Measurements from ENCODE around the gene STAT4. TPM values are rescaled to one million over a fixed set of nuclear protein-coding genes. Genes with fewer than 3 reads are reported as not detected.
A peak's percentile ranks its signal among the peaks of the same experiment; 100 is the strongest.

Gene STAT4
- total RNA-seq, 1 donor from 2014 or later: 0.13 TPM

DNA sequence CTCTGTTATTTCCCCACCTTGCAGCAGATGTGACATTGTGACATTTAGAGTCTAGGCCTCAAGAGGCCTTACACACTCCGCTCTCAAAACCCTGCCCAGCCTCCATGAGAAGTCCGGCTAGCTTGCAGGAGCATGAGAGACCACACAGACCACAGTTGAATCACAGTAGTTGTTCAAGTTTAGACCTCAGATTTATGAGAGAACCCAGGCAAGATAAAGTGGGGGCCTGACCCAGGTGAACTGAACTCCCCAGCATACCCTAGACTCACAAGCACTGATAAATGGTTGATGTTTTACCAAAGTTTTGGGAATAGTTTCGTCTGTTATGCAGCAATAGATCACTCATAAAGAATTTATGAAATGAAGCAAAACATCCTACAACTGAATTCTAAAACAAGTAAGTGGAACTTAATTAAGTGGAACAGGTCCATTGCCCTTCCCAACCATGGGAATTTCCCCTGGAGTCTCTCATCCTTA, 132.1 kb downstream of the STAT4 start:
- no peak for DNase-seq (ENCODE audit: low read depth, low spot score)

- DNase-seq (ENCODE audit: low read depth, low spot score): no peak
These were observed 132.7 kb downstream of the STAT4 start for GRCh38 chr2:191018048-191018447.

DNA sequence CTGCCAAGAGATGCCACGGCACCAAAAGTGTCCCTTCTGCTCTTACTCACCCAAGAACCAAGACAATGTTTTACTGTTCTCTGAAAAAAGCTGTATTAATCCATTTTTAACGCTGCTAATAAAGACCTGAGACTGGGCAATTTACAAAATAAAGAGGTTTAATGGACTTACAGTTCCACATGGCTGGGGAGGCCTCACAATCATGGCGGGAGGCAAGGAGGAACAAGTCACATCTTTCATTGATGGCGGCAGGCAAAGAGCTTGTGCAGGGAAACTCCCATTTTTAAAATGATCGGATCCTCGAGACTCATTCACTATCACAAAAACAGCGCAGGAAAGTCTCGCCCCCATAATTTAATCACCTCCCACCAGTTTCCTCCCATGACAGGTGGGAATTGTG, 135.0 kb downstream of the STAT4 start:
- no peak for DNase-seq (ENCODE audit: low read depth, low spot score)

DNA sequence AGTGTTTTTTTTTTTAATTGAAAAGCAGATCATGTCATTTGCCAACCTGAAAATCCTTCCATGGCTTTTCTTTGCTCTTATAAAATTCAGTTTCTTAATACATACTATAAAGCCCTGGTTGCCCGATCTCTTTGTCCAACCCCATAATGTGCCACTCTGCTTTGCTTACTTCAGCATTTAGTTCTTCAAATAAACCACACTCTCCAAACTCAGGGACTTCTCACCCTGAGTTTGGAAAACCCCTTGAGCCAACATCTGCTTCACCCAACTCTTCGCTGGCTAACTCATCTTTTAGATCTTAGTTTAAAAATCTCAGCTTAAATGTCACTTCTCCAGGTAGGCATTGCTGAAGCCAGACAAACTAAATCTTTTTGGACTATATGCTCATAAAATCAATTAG, 135.6 kb downstream of the STAT4 start:
- no peak for DNase-seq (ENCODE audit: low read depth, low spot score)

DNA sequence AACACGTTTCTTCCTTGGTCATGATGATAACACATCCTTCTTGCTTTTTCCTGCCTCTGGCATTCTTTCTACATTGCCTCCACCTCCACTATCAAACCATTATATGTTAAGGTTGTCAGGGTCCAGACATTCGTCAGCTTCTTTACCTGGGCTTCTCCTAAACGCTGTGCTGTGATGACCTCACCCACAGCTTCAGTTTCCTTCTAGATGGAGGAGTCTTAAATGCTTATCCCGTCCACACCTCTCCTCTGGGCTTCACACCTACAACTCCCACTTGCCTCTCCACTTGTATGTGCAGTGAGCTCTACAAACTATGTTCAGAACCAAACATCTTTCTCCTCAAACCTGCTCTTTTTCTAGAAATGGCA, 136.2 kb downstream of the STAT4 start:
- no peak for DNase-seq (ENCODE audit: low read depth, low spot score)

GRCh38 chr2:191013932-191014652, 136.7 kb downstream of the STAT4 start, which contains the start of gene STAT1:
Gene STAT1, minus strand, starts transcription at chr2:191014171. Its CDS starts 4,168 bp downstream, at chr2:191010003.
- peak; percentile 80 for DNase-seq (ENCODE audit: low read depth, low spot score)

- DNase-seq (ENCODE audit: low read depth, low spot score): no peak
These were observed 137.2 kb downstream of the STAT4 start for GRCh38 chr2:191013682-191013931.

GRCh38 chr2:191012845-191013681, 137.7 kb downstream of the STAT4 start:
- no peak for DNase-seq (ENCODE audit: low read depth, low spot score)

DNA sequence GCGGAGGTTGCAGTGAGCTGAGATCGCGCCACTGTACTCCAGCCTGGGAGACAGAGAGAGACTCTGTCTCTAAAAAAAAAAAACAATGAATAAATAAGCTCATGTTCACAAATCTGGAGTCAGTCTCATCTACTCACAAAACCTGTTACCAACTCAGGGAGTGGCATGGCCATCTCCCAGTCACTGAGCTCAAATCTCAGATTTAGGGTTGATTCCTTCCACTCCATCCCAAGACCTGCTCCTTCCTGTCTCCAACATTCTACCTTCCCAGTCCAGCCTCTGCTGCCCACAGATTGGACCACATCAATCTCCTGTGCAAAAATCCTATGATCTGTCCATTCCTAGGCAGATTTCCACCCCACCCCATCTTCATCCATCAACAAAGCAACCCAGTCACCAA, 138.4 kb downstream of the STAT4 start:
- DNase-seq (ENCODE audit: low read depth, low spot score): no peak

GRCh38 chr2:191010887-191011885, 139.6 kb downstream of the STAT4 start:
- DNase-seq (ENCODE audit: low read depth, low spot score): no peak

DNA sequence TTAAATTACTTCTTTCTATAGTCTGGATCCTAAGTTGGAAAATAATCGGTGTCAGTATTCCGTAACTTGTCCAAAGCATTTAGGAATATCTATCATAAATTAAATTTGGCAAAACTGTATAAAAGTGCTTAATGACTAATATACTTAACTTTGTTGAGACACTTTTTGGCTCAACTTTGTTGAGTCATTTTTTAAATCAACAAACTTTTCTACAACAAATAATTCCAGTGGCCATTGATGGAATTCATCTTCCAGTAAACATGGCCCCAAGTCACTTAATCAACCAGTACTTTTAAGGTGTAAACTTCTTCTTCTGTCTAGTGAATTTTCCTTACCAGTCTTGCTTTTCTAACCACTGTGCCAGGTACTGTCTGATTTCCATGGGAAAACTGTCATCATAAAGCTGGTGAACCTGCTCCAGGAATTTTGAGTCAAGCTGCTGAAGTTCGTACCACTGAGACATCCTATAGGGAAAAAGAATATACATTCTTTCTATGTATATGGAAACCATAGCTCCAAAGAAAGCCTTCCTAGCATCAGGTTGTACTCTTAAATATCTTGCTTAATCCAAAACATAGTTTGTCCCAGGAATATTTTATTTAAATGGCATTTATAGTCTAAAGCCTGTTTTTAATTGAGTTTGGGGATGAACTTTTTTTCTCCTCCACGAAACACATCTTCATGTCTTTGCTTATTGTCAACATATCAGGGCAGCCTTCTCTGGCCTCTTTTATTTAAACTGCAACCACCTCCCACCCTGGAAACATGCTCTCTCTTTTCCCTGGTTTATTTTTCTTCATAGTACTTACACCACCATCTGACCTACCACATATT, 141.0 kb downstream of the STAT4 start:
- no peak for DNase-seq (ENCODE audit: low read depth, low spot score)

DNA sequence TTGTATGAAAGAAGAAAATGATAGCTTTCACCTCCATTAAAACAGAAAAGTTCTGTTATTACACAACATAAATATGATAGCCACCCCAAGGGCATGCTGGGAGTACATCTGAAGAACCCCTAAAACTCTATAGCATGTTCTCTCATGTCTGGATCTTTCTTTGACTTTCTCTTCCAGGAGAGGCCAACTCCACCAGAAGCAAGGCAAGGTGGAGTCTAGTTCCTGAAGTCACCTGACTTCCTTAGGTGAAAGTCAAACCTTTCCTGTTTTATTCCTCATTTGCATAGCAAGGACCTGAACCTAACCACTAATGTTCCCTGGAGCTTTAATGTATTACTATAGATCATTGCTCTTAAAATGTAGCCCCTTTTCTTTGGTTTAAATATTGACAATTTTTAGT, 142.5 kb downstream of the STAT4 start:
- no peak for DNase-seq (ENCODE audit: low read depth, low spot score)

- DNase-seq (ENCODE audit: low read depth, low spot score): no peak
These were observed 143.6 kb downstream of the STAT4 start for GRCh38 chr2:191006997-191007783.

GRCh38 chr2:191006297-191006696, 144.5 kb downstream of the STAT4 start:
- DNase-seq (ENCODE audit: low read depth, low spot score): no peak

- no peak for DNase-seq (ENCODE audit: low read depth, low spot score)
These were observed 147.1 kb downstream of the STAT4 start for GRCh38 chr2:191003405-191004309.

- DNase-seq (ENCODE audit: low read depth, low spot score): no peak
These were observed 149.2 kb downstream of the STAT4 start for GRCh38 chr2:191001624-191002023.

GRCh38 chr2:191001032-191001431, 149.8 kb downstream of the STAT4 start:
- DNase-seq (ENCODE audit: low read depth, low spot score): no peak

DNA sequence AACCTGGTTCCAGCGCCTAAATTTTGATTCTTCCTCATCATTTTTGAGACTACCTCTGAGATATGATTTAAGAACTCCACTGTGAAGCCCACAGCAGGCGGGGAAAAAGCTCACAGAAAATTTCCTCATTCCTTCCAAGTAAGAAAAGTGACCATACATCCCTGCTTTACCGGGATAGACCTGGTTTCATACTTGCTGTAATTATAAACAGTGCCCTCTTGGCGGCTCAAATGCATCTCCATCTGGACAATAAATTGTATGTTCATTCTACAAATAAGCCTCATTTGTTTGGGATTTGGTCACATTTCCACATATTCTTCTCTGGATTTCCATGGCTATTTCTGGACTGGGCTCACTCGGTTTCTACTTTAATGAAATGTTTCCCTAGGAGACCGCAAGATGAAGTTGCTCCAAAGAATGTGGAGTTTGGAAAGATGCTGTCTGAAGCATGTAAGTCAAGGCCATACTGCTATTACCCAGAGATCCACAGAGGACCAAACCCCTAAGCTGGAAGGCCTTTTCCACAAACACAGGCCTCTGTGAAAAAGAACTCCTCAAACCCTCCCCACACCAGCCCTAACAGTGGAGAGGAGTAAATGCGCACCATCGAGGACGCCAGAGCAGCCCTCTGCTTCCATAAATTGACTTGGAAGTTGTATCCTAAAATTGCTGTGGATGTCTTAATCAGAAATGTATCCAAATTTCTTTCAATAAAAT, 150.7 kb downstream of the STAT4 start:
- no peak for DNase-seq (ENCODE audit: low read depth, low spot score)

Data from pulmonary artery endothelial cell (primary cell).